ENCODE data around the gene TTYH1.
"Not testable (repeated sequence)": the region's sequence is repeated elsewhere in the genome, so short reads cannot be mapped to it uniquely, and the experiment has no call there.

TTYH1 gene
- total RNA-seq, result 0 to 0.36 (median 0) reads per million in 9 experiments

- Mint-ChIP-seq H3K36me3 (ENCODE audit: insufficient read depth) (no peaks in the 10 kb centered on the region), H3K4me3 (no peak within 1 kb of the TSS), H3K27ac (peak within 1 kb of the TSS in 1 of 2 donors; percentile 4), H3K4me1 (ENCODE audit: low read depth in 2 of 2) (peaks cover 13 to 16% of the 10 kb centered on the region in 2 donors), H3K27me3 (peaks cover 41 to 50% of the 10 kb centered on the region in 2 donors), H3K9me3 (peaks cover 6 to 10% of the 10 kb centered on the region in 2 donors)
- peak; percentile 63 for ATAC-seq (replicated peaks)
- peak in 2 of 3 experiments; percentile 26 to 31 for DNase-seq
Observed at GRCh38 chr19:54415208-54415900, at the start of gene TTYH1. Gene TTYH1 (plus strand): TSS chr19:54415464. CDS start chr19:54415553, 89 bp downstream.

DNA sequence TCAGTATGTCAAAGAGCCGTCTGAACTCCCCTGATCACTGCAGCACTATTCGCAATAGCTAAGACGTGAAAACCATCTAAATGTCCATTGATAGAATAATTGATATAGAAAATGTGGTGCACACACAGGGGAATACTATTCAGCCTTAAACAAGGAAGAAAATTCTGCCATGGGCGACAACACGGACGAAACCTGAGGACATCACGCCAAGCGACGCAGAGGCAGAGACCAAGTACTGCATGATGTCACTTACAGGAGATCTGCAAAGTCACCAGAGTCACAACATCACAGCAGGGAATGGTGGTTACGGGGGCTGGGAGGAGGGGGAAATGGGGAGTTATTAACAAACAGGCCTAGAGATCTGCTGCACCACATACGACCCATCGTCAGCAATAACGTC, 49.5 kb upstream of the TTYH1 start:
- Mint-ChIP-seq H3K27ac (peak overlapping the region; percentile 41 to 96), H3K36me3 (ENCODE audit: insufficient read depth) (peaks cover 22% of the 10 kb centered on the region), H3K4me1 (ENCODE audit: low read depth in 2 of 2) (peaks cover 62 to 63% of the 10 kb centered on the region in 2 donors), H3K4me3 (peak overlapping the region in 1 of 2 donors; percentile 98)
- H3K27me3 Mint-ChIP-seq; H3K9me3 Mint-ChIP-seq; DNase-seq; ATAC-seq (replicated peaks): not testable (repeated sequence)

- Mint-ChIP-seq H3K4me3 (peak overlapping the region in 1 of 2 donors; percentile 37), H3K27me3 (no peaks in the 10 kb centered on the region), H3K4me1 (ENCODE audit: low read depth in 2 of 2) (peaks cover 59 to 60% of the 10 kb centered on the region in 2 donors), H3K36me3 (ENCODE audit: insufficient read depth) (peaks cover 25% of the 10 kb centered on the region), H3K9me3 (no peaks in the 10 kb centered on the region), H3K27ac (peak overlapping the region in 1 of 2 donors; percentile 41)
- DNase-seq, result no peak
- no peak for ATAC-seq (replicated peaks)
Observed at GRCh38 chr19:54366811-54367210, 48.5 kb upstream of the TTYH1 start.

DNA sequence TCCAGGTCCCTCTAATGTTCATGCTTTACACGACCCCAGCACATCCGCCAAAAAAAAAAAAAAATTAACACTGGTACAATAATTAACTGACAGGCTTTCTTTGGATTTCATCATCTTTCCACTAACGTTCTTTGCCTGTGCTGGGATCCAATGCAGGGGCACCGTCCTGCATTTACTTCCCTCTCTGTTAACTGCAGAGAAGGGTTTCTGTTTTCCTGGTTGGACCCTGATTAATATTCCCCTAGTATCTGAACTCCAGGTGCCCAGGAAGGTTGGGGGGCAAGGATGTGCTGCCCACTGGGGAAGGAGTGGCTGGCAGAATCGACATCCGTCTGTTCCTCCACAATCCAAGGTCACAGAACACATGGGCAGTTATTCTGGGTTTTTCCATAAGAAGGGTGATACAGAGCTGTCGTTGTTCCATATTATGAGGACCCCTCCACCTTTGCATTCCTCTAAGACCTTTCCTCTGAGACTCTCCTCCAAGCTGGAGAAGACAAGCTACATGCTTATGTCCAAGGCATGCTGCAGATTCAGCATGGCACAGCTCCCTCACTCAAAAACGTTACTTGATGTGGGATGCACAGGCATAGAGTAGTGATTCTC, 46.1 kb upstream of the TTYH1 start:
- H3K4me1 Mint-ChIP-seq (ENCODE audit: low read depth in 2 of 2), result peaks cover 51 to 55% of the 10 kb centered on the region in 2 donors
- no peaks in the 10 kb centered on the region for H3K27me3 Mint-ChIP-seq
- ATAC-seq (replicated peaks), result no peak
- no peak for DNase-seq
- H3K9me3 Mint-ChIP-seq, result no peaks in the 10 kb centered on the region
- H3K4me3 Mint-ChIP-seq, result peak overlapping the region; percentile 87 to 89
- H3K36me3 Mint-ChIP-seq (ENCODE audit: insufficient read depth), result peaks cover 15% of the 10 kb centered on the region
- H3K27ac Mint-ChIP-seq, result peak overlapping the region; percentile 91 to 93

- DNase-seq, H3K9me3 Mint-ChIP-seq, H3K27me3 Mint-ChIP-seq: not testable (repeated sequence)
- Mint-ChIP-seq H3K27ac (peak overlapping the region; percentile 91 to 93), H3K36me3 (ENCODE audit: insufficient read depth) (peaks cover 13% of the 10 kb centered on the region), H3K4me1 (ENCODE audit: low read depth in 2 of 2) (peaks cover 45 to 52% of the 10 kb centered on the region in 2 donors), H3K4me3 (peak overlapping the region; percentile 87 to 89)
- peak; percentile 6 for ATAC-seq (replicated peaks)
Observed at GRCh38 chr19:54369688-54370433, 45.4 kb upstream of the TTYH1 start.

GRCh38 chr19:54370434-54370796, 44.8 kb upstream of the TTYH1 start:
- H3K4me1 Mint-ChIP-seq (ENCODE audit: low read depth in 2 of 2), result peaks cover 46 to 53% of the 10 kb centered on the region in 2 donors
- not testable (repeated sequence) for H3K9me3 Mint-ChIP-seq, H3K27me3 Mint-ChIP-seq
- H3K36me3 Mint-ChIP-seq (ENCODE audit: insufficient read depth), result peaks cover 10% of the 10 kb centered on the region
- peak overlapping the region; percentile 91 to 93 for H3K27ac Mint-ChIP-seq
- ATAC-seq (replicated peaks), result peak; percentile 87
- DNase-seq, result peak; percentile 40 to 48 (median 44)
- peak overlapping the region; percentile 87 to 89 for H3K4me3 Mint-ChIP-seq

GRCh38 chr19:54371453-54371852, 43.8 kb upstream of the TTYH1 start:
- DNase-seq; H3K27ac Mint-ChIP-seq; ATAC-seq (replicated peaks); H3K9me3 Mint-ChIP-seq; H3K27me3 Mint-ChIP-seq: not testable (repeated sequence)
- peak overlapping the region; percentile 60 to 68 for H3K4me3 Mint-ChIP-seq
- H3K4me1 Mint-ChIP-seq (ENCODE audit: low read depth in 2 of 2), result peaks cover 46 to 53% of the 10 kb centered on the region in 2 donors
- peaks cover 13% of the 10 kb centered on the region for H3K36me3 Mint-ChIP-seq (ENCODE audit: insufficient read depth)

- no peak for DNase-seq
- H3K4me3 Mint-ChIP-seq, result no peak overlapping the region
- no peak for ATAC-seq (replicated peaks)
- H3K27me3 Mint-ChIP-seq, result no peaks in the 10 kb centered on the region
- H3K4me1 Mint-ChIP-seq (ENCODE audit: low read depth in 2 of 2), result peaks cover 50 to 58% of the 10 kb centered on the region in 2 donors
- H3K9me3 Mint-ChIP-seq, result no peaks in the 10 kb centered on the region
- H3K27ac Mint-ChIP-seq, result no peak overlapping the region
- H3K36me3 Mint-ChIP-seq (ENCODE audit: insufficient read depth), result peaks cover 13% of the 10 kb centered on the region
Observed at GRCh38 chr19:54373781-54374631, 41.3 kb upstream of the TTYH1 start.

GRCh38 chr19:54375181-54375938, 39.9 kb upstream of the TTYH1 start:
- not testable (repeated sequence) for H3K27me3 Mint-ChIP-seq; ATAC-seq (replicated peaks); H3K9me3 Mint-ChIP-seq
- peaks cover 12% of the 10 kb centered on the region for H3K36me3 Mint-ChIP-seq (ENCODE audit: insufficient read depth)
- peak overlapping the region; percentile 41 to 64 for H3K27ac Mint-ChIP-seq
- peak in 1 of 3 experiments; percentile 6 for DNase-seq
- H3K4me1 Mint-ChIP-seq (ENCODE audit: low read depth in 2 of 2), result peaks cover 53 to 56% of the 10 kb centered on the region in 2 donors
- peak overlapping the region in 1 of 2 donors; percentile 75 for H3K4me3 Mint-ChIP-seq

GRCh38 chr19:54376610-54377285, 38.5 kb upstream of the TTYH1 start:
- Mint-ChIP-seq H3K27me3 (peaks cover 0 to 6% of the 10 kb centered on the region in 2 donors), H3K9me3 (no peaks in the 10 kb centered on the region), H3K4me1 (ENCODE audit: low read depth in 2 of 2) (peaks cover 44 to 47% of the 10 kb centered on the region in 2 donors), H3K4me3 (peak overlapping the region in 1 of 2 donors; percentile 48), H3K27ac (peak overlapping the region in 1 of 2 donors; percentile 58), H3K36me3 (ENCODE audit: insufficient read depth) (peaks cover 7% of the 10 kb centered on the region)
- ATAC-seq (replicated peaks) (no peak), DNase-seq (no peak)

- ATAC-seq (replicated peaks), result no peak
- H3K27ac Mint-ChIP-seq, result no peak overlapping the region
- H3K36me3 Mint-ChIP-seq (ENCODE audit: insufficient read depth), result peaks cover 9% of the 10 kb centered on the region
- peaks cover 0 to 6% of the 10 kb centered on the region in 2 donors for H3K27me3 Mint-ChIP-seq
- no peak for DNase-seq
- peaks cover 35 to 41% of the 10 kb centered on the region in 2 donors for H3K4me1 Mint-ChIP-seq (ENCODE audit: low read depth in 2 of 2)
- H3K9me3 Mint-ChIP-seq, result no peaks in the 10 kb centered on the region
- peak overlapping the region; percentile 61 to 72 for H3K4me3 Mint-ChIP-seq
Observed at GRCh38 chr19:54379187-54379678, 36.0 kb upstream of the TTYH1 start.
